Measurements from ENCODE around the gene MAEA.

The MAEA gene

GRCh38 chr4:1310031-1310795 lies 20.5 kb downstream of the MAEA start:
- TF ChIP-seq CTCF (IDR thresholded peaks at IDR 0.05; ENCODE audit: low read depth, low read length), result no peak
- no peak for TF ChIP-seq EZH2phosphoT487 (IDR thresholded peaks at IDR 0.05; ENCODE audit: low read depth)
- no peaks in the 10 kb centered on the region for H3K4me1 ChIP-seq (ENCODE audit: low read length)

GRCh38 chr4:1310796-1311631 lies 21.3 kb downstream of the MAEA start:
- Histone ChIP-seq H3K9ac (ENCODE audit: low read length) (no peak overlapping the region), H3K4me3 (ENCODE audit: low read length) (no peak overlapping the region), H3K79me2 (ENCODE audit: low read length) (peaks cover 62% of the 10 kb centered on the region), H4K20me1 (ENCODE audit: insufficient read depth, low read length) (peaks cover 30% of the 10 kb centered on the region), H3K4me1 (ENCODE audit: low read length) (no peaks in the 10 kb centered on the region), H3K27ac (ENCODE audit: low read length) (no peak overlapping the region), H3K36me3 (replicated peaks; ENCODE audit: low read depth, low read length) (peaks cover 42% of the 10 kb centered on the region), H3K27me3 (ENCODE audit: low read depth, low read length) (no peaks in the 10 kb centered on the region), H3K4me2 (ENCODE audit: low read length) (no peak overlapping the region), H2AFZ (ENCODE audit: low read depth, low read length) (no peak overlapping the region), H3K9me3 (ENCODE audit: insufficient read depth, low read length) (no peaks in the 10 kb centered on the region)
- TF ChIP-seq CTCF (IDR thresholded peaks at IDR 0.05; ENCODE audit: low read depth, low read length) (no peak), EZH2phosphoT487 (IDR thresholded peaks at IDR 0.05; ENCODE audit: low read depth) (no peak)

More at GRCh38 chr4:1310031-1310795, 20.5 kb downstream of the MAEA start:
- no peaks in the 10 kb centered on the region for H3K9me3 ChIP-seq (ENCODE audit: insufficient read depth, low read length)
- H4K20me1 ChIP-seq (ENCODE audit: insufficient read depth, low read length), result peaks cover 31% of the 10 kb centered on the region
- H3K36me3 ChIP-seq (replicated peaks; ENCODE audit: low read depth, low read length), result peaks cover 44% of the 10 kb centered on the region
- no peak overlapping the region for H3K4me2 ChIP-seq (ENCODE audit: low read length)
- no peak overlapping the region for H2AFZ ChIP-seq (ENCODE audit: low read depth, low read length)
- no peaks in the 10 kb centered on the region for H3K27me3 ChIP-seq (ENCODE audit: low read depth, low read length)
- H3K4me3 ChIP-seq (ENCODE audit: low read length), result no peak overlapping the region
- H3K9ac ChIP-seq (ENCODE audit: low read length), result no peak overlapping the region
- H3K27ac ChIP-seq (ENCODE audit: low read length), result no peak overlapping the region
- peaks cover 70% of the 10 kb centered on the region for H3K79me2 ChIP-seq (ENCODE audit: low read length)

- TF ChIP-seq CTCF (IDR thresholded peaks at IDR 0.05; ENCODE audit: low read depth, low read length), result no peak
- TF ChIP-seq EZH2phosphoT487 (IDR thresholded peaks at IDR 0.05; ENCODE audit: low read depth), result no peak
- Histone ChIP-seq H4K20me1 (ENCODE audit: insufficient read depth, low read length) (peaks cover 15% of the 10 kb centered on the region; the same call in 1 of the 2 replicates), H3K9ac (ENCODE audit: low read length) (no peak overlapping the region), H3K36me3 (replicated peaks; ENCODE audit: low read depth, low read length) (peaks cover 50% of the 10 kb centered on the region), H3K27me3 (ENCODE audit: low read depth, low read length) (no peaks in the 10 kb centered on the region), H3K27ac (ENCODE audit: low read length) (no peak overlapping the region), H3K4me1 (ENCODE audit: low read length) (no peaks in the 10 kb centered on the region), H2AFZ (ENCODE audit: low read depth, low read length) (no peak overlapping the region), H3K79me2 (ENCODE audit: low read length) (peaks cover 42% of the 10 kb centered on the region), H3K4me2 (ENCODE audit: low read length) (no peak overlapping the region), H3K4me3 (ENCODE audit: low read length) (no peak overlapping the region), H3K9me3 (ENCODE audit: insufficient read depth, low read length) (no peaks in the 10 kb centered on the region)
Observed at GRCh38 chr4:1312821-1313640, 23.3 kb downstream of the MAEA start.

All from OCI-LY3 (cell line).